GM19438 (cell line): ENCODE data around the gene ATG4D.
A peak's percentile ranks its signal among the peaks of the same experiment; 100 is the strongest.
"Not testable (repeated sequence)": the region's sequence is repeated elsewhere in the genome, so short reads cannot be mapped to it uniquely, and the experiment has no call there.

Source experiments
- ATAC-seq: cut with Tn5 transposase; IDR thresholded peaks from one replicate; pipeline ENCODE4 v1.9.1; 2021; ENCODE audit warnings: low read depth; ENCODE audit not compliant: unreplicated experiment

ATG4D gene

GRCh38 chr19:10573793-10574192 lies 30.1 kb downstream of the ATG4D start:
- ATAC-seq = not testable (repeated sequence)

- no peak for ATAC-seq
Measured at GRCh38 chr19:10574462-10574861, 30.8 kb downstream of the ATG4D start.

- ATAC-seq = no peak
Measured at GRCh38 chr19:10575011-10575716, 31.5 kb downstream of the ATG4D start.

GRCh38 chr19:10577951-10578350 lies 34.2 kb downstream of the ATG4D start:
- no peak for ATAC-seq

- no peak for ATAC-seq
Measured at GRCh38 chr19:10580979-10581631, 37.4 kb downstream of the ATG4D start.

GRCh38 chr19:10582091-10582490 lies 38.4 kb downstream of the ATG4D start:
- ATAC-seq = no peak

GRCh38 chr19:10583036-10583776 lies 39.5 kb downstream of the ATG4D start:
- ATAC-seq = no peak

GRCh38 chr19:10586396-10586795 lies 42.7 kb downstream of the ATG4D start:
- ATAC-seq = no peak

- ATAC-seq = no peak
Measured at GRCh38 chr19:10587022-10587838, 43.5 kb downstream of the ATG4D start, which contains the start of gene AP1M2. Gene AP1M2 (minus strand): TSS chr19:10587312. CDS start chr19:10587231, 81 bp downstream.

- no peak for ATAC-seq
Measured at GRCh38 chr19:10587839-10588150, 44.1 kb downstream of the ATG4D start.

GRCh38 chr19:10593148-10593547 lies 49.4 kb downstream of the ATG4D start:
- ATAC-seq = no peak

- peak; percentile 55 for ATAC-seq
Measured at GRCh38 chr19:10593820-10594637, 50.3 kb downstream of the ATG4D start.

GRCh38 chr19:10600149-10600548 lies 56.4 kb downstream of the ATG4D start:
- ATAC-seq = no peak

GRCh38 chr19:10601999-10602329 lies 58.3 kb downstream of the ATG4D start:
- ATAC-seq = no peak

GRCh38 chr19:10602330-10603083 lies 58.8 kb downstream of the ATG4D start:
- ATAC-seq = peak; percentile 43
